Astrocyte of the spinal cord (primary cell): ENCODE measurements around the gene DAB1.

Experiments used
- DNase-seq: peaks from one replicate; pipeline ENCODE4 v3.0.0; 2011; ENCODE audit warnings: low read depth, low spot score
- H3K4me3 ChIP-seq: 2 replicates; pipeline ENCODE4 v1.5.1; 2011; ENCODE audit warnings: low read depth, mild to moderate bottlenecking, low read length, moderate library complexity
- in situ Hi-C: cut with HindIII; loops from 2 replicates; pipeline ENCODE4 v1.10.0; 2017; ENCODE audit warnings: low sequenced_read_pairs
- TF ChIP-seq, protein P1 (sequence below): IDR thresholded peaks from 2 replicates; pipeline ENCODE4 v1.5.1; 2012; ENCODE audit warnings: low read depth, mild to moderate bottlenecking, low read length, inconsistent platforms

DAB1 gene

DNA sequence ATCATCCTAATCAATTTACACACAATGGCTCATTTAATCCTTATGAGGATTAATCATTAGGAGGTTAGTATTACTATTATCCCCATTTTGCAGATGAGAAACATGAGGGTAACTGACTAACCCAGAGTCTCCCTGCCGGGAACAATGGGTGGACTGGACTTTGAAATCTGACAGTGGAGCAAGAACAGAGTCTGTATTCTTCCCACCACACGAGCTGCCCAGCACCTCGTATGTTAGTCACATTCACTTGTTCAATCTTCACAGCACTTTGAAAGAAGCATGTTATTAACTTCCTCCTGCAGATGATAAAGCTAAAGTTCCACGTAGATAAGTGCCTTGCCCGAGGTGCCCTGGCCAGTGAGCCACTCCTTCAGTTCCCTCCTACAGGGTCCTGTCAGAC, 470.5 kb downstream of the DAB1 start:
- no peak overlapping the region for H3K4me3 ChIP-seq
- TF ChIP-seq, protein P1, sequence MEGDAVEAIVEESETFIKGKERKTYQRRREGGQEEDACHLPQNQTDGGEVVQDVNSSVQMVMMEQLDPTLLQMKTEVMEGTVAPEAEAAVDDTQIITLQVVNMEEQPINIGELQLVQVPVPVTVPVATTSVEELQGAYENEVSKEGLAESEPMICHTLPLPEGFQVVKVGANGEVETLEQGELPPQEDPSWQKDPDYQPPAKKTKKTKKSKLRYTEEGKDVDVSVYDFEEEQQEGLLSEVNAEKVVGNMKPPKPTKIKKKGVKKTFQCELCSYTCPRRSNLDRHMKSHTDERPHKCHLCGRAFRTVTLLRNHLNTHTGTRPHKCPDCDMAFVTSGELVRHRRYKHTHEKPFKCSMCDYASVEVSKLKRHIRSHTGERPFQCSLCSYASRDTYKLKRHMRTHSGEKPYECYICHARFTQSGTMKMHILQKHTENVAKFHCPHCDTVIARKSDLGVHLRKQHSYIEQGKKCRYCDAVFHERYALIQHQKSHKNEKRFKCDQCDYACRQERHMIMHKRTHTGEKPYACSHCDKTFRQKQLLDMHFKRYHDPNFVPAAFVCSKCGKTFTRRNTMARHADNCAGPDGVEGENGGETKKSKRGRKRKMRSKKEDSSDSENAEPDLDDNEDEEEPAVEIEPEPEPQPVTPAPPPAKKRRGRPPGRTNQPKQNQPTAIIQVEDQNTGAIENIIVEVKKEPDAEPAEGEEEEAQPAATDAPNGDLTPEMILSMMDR: no peak
- in situ Hi-C loops: no loop called here
- no peak for DNase-seq

DNA sequence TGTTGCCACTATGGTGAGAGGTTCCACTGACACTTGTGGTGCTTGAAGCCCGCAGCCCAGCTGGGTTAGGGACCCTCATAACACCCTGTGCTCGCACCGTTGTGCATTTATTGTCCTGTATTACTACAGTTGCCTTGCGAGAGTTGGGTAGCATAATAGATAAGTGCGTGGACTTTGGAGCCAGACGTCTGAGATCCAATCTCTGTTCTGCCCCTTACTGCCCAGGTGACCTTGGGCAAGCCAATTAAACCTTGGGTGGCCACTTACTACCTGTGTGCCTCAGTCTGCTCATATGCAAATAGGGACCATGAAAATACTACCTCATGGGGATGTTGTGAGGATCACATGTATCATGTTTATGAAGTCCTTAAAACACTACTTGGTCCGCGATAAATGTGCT, 471.4 kb downstream of the DAB1 start:
- DNase-seq: no peak
- TF ChIP-seq, protein P1: no peak
- in situ Hi-C loops: no loop called here
- no peak overlapping the region for H3K4me3 ChIP-seq

DNA sequence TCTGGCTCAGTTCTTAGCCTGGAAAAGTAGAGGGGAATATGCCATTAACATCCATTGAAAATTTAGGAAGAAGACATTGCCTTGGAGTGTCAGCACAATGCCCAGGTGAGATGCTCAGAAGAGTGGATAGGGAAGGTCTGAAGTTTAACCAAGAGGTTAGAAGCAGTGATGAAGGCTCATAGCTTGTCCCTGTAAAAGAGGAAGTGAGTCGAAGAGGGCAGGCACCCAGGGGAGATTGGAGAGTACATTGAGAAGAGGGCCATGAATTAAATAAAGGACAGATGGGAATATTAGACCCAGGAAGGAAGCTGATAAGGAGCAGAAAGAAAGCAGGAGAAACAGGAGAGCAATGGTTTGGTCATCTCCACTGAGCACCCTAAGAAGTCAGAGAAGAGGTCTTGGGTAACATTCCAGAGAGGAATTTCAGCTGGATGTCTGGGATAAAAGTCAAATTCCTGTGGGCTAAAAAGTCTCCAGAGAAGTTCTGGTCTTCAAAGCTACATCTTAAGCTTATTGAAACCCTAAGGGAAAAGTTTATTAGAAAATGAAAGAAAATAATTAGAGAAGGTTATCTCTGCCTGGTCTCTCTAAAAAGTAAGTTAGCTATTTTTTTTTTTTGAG, 475.3 kb downstream of the DAB1 start:
- no peak for DNase-seq
- TF ChIP-seq, protein P1: no peak
- in situ Hi-C loops: no loop called here
- H3K4me3 ChIP-seq: no peak overlapping the region
